SK-N-SH (cell line): ENCODE data around the gene PSMB8. TPM values are rescaled to one million over a fixed set of nuclear protein-coding genes. Genes with fewer than 3 reads are reported as not detected.

Source experiments
- CTCF ChIA-PET: fragments of 300-600, 350-600 bp; formaldehyde crosslinking; extraction: SDS; loops from one replicate; lab custom pipeline; 2021; lab: Yijun Ruan, JAX
- POLR2A ChIA-PET: fragments of 350-600 bp; sonication (Branson Sonifier 250); formaldehyde crosslinking; extraction: SDS; loops from one replicate; lab custom pipeline; 2020; ENCODE audit warnings: antibody characterized with exemption, inconsistent platforms; lab: Yijun Ruan, JAX
- DNase-seq: peaks from one replicate; pipeline ENCODE4 v3.0.0; 2012
- H2AFZ ChIP-seq: fragments of 200-600 bp; sonication (generic); 2 replicates; pipeline ENCODE4 v1.8.1; 2016; ENCODE audit warnings: antibody characterized with exemption, mild to moderate bottlenecking, low read depth
- H3F3A ChIP-seq: fragments of 200-600 bp; sonication (generic); replicated peaks from 2 replicates; pipeline ENCODE3; 2016; ENCODE audit warnings: antibody characterized with exemption, mild to moderate bottlenecking; ENCODE audit not compliant: insufficient read depth
- H3K27ac ChIP-seq, 2 experiments: fragments of 200-500 bp in 1 of 2; fragments of 200-600 bp in 1 of 2; sonication (Bioruptor generic) in 1 of 2; sonication (generic), shearing (Covaris generic) in 1 of 2; 2 replicates each; pipeline versions ENCODE4 v1.5.1 to v1.6.1; 2014 to 2016; ENCODE audit warnings: low read depth in 2 of 2, inconsistent platforms in 1 of 2, low read length in 1 of 2, mild to moderate bottlenecking in 1 of 2, mixed read lengths in 1 of 2
- H3K27me3 ChIP-seq: fragments of 200-600 bp; sonication (generic), shearing (Covaris generic); 2 replicates; pipeline ENCODE4 v1.6.1; 2016; ENCODE audit warnings: mixed run types; ENCODE audit not compliant: insufficient read depth
- H3K36me3 ChIP-seq, 2 experiments: fragments of 200-500 bp in 1 of 2; fragments of 200-600 bp in 1 of 2; sonication (Bioruptor generic) in 1 of 2; sonication (generic) in 1 of 2; replicated peaks in 1 of 2; 2 replicates each; pipeline versions ENCODE3 to v1.5.1; 2014 to 2016; ENCODE audit warnings: low read length in 1 of 2, mild to moderate bottlenecking in 1 of 2; ENCODE audit not compliant: insufficient read depth in 2 of 2, control insufficient read depth in 1 of 2
- H3K4me1 ChIP-seq, 2 experiments: fragments of 200-500 bp in 1 of 2; fragments of 200-600 bp in 1 of 2; sonication (Bioruptor generic) in 1 of 2; sonication (generic), shearing (Covaris generic) in 1 of 2; 2 replicates each; pipeline versions ENCODE4 v1.5.1 to v1.6.1; 2014 to 2016; ENCODE audit warnings: low read depth in 1 of 2, low read length in 1 of 2, mixed run types in 1 of 2; ENCODE audit not compliant: insufficient read depth in 2 of 2, control insufficient read depth in 1 of 2
- H3K4me2 ChIP-seq: fragments of 200-600 bp; sonication (generic), shearing (Covaris generic); 2 replicates; pipeline ENCODE4 v1.6.1; 2017; ENCODE audit warnings: mixed run types
- H3K4me3 ChIP-seq, 2 experiments: fragments of 200-500 bp in 1 of 2; fragments of 200-600 bp in 1 of 2; sonication (Bioruptor generic) in 1 of 2; sonication (generic), shearing (Covaris generic) in 1 of 2; 2 replicates each; pipeline versions ENCODE4 v1.5.1 to v1.8.1; 2014 to 2016; ENCODE audit warnings: low read depth in 2 of 2, inconsistent platforms in 1 of 2, low read length in 1 of 2, mild to moderate bottlenecking in 1 of 2, mixed read lengths in 1 of 2, moderate library complexity in 1 of 2
- H3K79me2 ChIP-seq: fragments of 200-600 bp; sonication (generic); 2 replicates; pipeline ENCODE4 v1.8.1; 2017; ENCODE audit warnings: mild to moderate bottlenecking; ENCODE audit not compliant: insufficient read depth
- H3K9ac ChIP-seq: fragments of 200-600 bp; sonication (generic); 2 replicates; pipeline ENCODE4 v1.6.1; 2017; ENCODE audit warnings: mixed run types
- H3K9me2 ChIP-seq: fragments of 200-600 bp; sonication (generic); 2 replicates; pipeline ENCODE4 v1.6.1; 2017; ENCODE audit warnings: mixed run types
- H3K9me3 ChIP-seq: fragments of 200-600 bp; sonication (generic); 2 replicates; pipeline ENCODE4 v1.6.1; 2017; ENCODE audit warnings: mixed run types, mild to moderate bottlenecking, moderate library complexity
- H4K20me1 ChIP-seq: fragments of 200-600 bp; sonication (generic); 2 replicates; pipeline ENCODE4 v1.6.1; 2017; ENCODE audit warnings: mild to moderate bottlenecking, mixed run types; ENCODE audit not compliant: insufficient read depth
- MXI1 ChIP-seq: IDR thresholded peaks from 2 replicates; pipeline ENCODE4 v1.6.1; 2012; ENCODE audit warnings: mild to moderate bottlenecking, low read depth, low read length, improper control_type of control experiment
- NFIC ChIP-seq: IDR thresholded peaks from 2 replicates; pipeline ENCODE4 v1.4.0; 2012; ENCODE audit warnings: borderline replicate concordance
- NRF1 ChIP-seq: IDR thresholded peaks from 2 replicates; pipeline ENCODE4 v1.6.1; 2012; ENCODE audit warnings: low read depth, mild to moderate bottlenecking, low read length
- POLR2AphosphoS5 ChIP-seq: IDR thresholded peaks from 2 replicates; pipeline ENCODE4 v1.6.1; 2012; ENCODE audit warnings: low read depth, low read length
- RAD21 ChIP-seq: IDR thresholded peaks from 2 replicates; pipeline ENCODE4 v1.6.1; 2012; ENCODE audit warnings: mild to moderate bottlenecking, low read length
- RCOR1 ChIP-seq: fragments of 150-350 bp; IDR thresholded peaks from 2 replicates; pipeline ENCODE4 v1.6.1; 2017; ENCODE audit warnings: antibody characterized with exemption, low read length
- RFX5 ChIP-seq: IDR thresholded peaks from 2 replicates; pipeline ENCODE4 v1.6.1; 2012; ENCODE audit warnings: mild to moderate bottlenecking, improper control_type of control experiment, low read length
- SIN3A ChIP-seq: IDR thresholded peaks from 2 replicates; pipeline ENCODE4 v1.6.1; 2012; ENCODE audit warnings: low read depth, mild to moderate bottlenecking, low read length, moderate library complexity, borderline replicate concordance
- SMC3 ChIP-seq: IDR thresholded peaks from 2 replicates; pipeline ENCODE4 v1.6.1; 2012; ENCODE audit warnings: low read depth, low read length, improper control_type of control experiment
- TAF1 ChIP-seq: IDR thresholded peaks from 2 replicates; pipeline ENCODE4 v1.6.1; 2012; ENCODE audit warnings: low read depth, mild to moderate bottlenecking, low read length, moderate library complexity, borderline replicate concordance
- YY1 ChIP-seq: IDR thresholded peaks from 2 replicates; pipeline ENCODE4 v1.4.0; 2012; ENCODE audit warnings: low read depth, mild to moderate bottlenecking
- whole genome bisulfite sequencing: methylation state at CpG from one replicate; pipeline ENCODE4 v1.1.6; 2017; ENCODE audit warnings: low lambda C conversion rate; 5-methylcytosine and 5-hydroxymethylcytosine counted together
- polyA plus RNA-seq, 3 experiments: library from polyadenylated mRNA; depleted of rRNA; stranded (reverse); fragments of >200 nt; gene quantifications; 2 replicates each; pipeline ENCODE4 v1.2.3, GENCODE V29; 2012
- TF ChIP-seq, protein P1 (sequence below): IDR thresholded peaks from 2 replicates; pipeline ENCODE4 v1.4.0; 2012; ENCODE audit warnings: low read depth
- TF ChIP-seq, protein P2 (sequence below): fragments of 200-600 bp; sonication (generic); IDR thresholded peaks from 2 replicates; pipeline ENCODE4 v1.6.1; 2017; ENCODE audit warnings: antibody characterized with exemption, mild to moderate bottlenecking, moderate library complexity
- TF ChIP-seq, protein P3 (sequence below): IDR thresholded peaks from 2 replicates; pipeline ENCODE4 v1.6.1; 2012; ENCODE audit warnings: mild to moderate bottlenecking, low read depth, low read length, moderate library complexity
- TF ChIP-seq, protein P4 (sequence below): IDR thresholded peaks from 2 replicates; pipeline ENCODE4 v1.4.0; 2012; ENCODE audit warnings: low read depth, borderline replicate concordance

The PSMB8 gene
- polyA plus RNA-seq, 1 of the 3 experiments (the other 2 are of a cell fraction): 52.8 TPM

DNA sequence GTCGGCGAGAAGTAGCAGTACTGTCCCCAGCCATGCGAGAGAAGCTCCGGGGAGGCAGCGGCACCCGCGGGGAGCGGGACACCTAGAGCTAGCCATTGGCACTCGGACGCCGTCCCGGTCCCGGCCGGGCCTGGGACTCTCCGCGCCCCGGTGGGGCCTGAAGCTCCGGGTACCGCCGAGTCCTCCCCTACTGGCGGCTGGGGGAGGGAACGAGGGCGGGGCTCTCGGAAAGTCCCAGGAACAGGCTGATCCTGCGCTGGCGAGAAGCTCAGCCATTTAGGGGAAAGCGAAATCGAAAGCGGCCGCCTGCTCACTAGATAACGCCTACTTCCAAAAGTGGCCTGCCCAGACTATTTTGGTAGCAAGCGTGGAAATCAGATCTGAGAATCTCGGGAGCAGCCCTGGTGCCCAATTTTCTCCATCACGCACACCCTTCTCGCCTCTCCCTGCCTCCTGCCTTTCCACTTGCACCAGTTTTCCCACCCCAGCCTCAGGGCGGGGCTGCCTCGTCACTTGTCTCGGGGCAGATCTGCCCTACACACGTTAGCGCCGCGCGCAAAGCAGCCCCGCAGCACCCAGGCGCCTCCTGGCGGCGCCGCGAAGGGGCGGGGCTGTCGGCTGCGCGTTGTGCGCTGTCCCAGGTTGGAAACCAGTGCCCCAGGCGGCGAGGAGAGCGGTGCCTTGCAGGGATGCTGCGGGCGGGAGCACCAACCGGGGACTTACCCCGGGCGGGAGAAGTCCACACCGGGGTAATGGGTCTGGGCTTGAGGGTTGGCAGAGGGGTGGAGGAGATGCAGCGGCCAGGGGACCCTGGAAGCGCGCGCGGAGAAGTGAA is 9.9 kb upstream of the PSMB8 start, which contains the start of the genes PSMB9 and TAP1:
TSS of gene PSMB9 (plus strand) at position 652 of the 835 bp plus-strand sequence. CDS start at position 690, 38 bp downstream.
TSS of gene TAP1 (minus strand) at position 164 of the 835 bp plus-strand sequence. CDS start at position 96, 68 bp downstream.
- TF ChIP-seq RAD21: peak; percentile 46
- TF ChIP-seq, protein P1, sequence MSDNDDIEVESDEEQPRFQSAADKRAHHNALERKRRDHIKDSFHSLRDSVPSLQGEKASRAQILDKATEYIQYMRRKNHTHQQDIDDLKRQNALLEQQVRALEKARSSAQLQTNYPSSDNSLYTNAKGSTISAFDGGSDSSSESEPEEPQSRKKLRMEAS: peak; percentile 40
- peak; percentile 9 for TF ChIP-seq POLR2AphosphoS5
- TF ChIP-seq, protein P2, sequence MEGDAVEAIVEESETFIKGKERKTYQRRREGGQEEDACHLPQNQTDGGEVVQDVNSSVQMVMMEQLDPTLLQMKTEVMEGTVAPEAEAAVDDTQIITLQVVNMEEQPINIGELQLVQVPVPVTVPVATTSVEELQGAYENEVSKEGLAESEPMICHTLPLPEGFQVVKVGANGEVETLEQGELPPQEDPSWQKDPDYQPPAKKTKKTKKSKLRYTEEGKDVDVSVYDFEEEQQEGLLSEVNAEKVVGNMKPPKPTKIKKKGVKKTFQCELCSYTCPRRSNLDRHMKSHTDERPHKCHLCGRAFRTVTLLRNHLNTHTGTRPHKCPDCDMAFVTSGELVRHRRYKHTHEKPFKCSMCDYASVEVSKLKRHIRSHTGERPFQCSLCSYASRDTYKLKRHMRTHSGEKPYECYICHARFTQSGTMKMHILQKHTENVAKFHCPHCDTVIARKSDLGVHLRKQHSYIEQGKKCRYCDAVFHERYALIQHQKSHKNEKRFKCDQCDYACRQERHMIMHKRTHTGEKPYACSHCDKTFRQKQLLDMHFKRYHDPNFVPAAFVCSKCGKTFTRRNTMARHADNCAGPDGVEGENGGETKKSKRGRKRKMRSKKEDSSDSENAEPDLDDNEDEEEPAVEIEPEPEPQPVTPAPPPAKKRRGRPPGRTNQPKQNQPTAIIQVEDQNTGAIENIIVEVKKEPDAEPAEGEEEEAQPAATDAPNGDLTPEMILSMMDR: peak; percentile 64
- TF ChIP-seq, protein P3, sequence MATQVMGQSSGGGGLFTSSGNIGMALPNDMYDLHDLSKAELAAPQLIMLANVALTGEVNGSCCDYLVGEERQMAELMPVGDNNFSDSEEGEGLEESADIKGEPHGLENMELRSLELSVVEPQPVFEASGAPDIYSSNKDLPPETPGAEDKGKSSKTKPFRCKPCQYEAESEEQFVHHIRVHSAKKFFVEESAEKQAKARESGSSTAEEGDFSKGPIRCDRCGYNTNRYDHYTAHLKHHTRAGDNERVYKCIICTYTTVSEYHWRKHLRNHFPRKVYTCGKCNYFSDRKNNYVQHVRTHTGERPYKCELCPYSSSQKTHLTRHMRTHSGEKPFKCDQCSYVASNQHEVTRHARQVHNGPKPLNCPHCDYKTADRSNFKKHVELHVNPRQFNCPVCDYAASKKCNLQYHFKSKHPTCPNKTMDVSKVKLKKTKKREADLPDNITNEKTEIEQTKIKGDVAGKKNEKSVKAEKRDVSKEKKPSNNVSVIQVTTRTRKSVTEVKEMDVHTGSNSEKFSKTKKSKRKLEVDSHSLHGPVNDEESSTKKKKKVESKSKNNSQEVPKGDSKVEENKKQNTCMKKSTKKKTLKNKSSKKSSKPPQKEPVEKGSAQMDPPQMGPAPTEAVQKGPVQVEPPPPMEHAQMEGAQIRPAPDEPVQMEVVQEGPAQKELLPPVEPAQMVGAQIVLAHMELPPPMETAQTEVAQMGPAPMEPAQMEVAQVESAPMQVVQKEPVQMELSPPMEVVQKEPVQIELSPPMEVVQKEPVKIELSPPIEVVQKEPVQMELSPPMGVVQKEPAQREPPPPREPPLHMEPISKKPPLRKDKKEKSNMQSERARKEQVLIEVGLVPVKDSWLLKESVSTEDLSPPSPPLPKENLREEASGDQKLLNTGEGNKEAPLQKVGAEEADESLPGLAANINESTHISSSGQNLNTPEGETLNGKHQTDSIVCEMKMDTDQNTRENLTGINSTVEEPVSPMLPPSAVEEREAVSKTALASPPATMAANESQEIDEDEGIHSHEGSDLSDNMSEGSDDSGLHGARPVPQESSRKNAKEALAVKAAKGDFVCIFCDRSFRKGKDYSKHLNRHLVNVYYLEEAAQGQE: peak; percentile 90
- TF ChIP-seq, protein P4, sequence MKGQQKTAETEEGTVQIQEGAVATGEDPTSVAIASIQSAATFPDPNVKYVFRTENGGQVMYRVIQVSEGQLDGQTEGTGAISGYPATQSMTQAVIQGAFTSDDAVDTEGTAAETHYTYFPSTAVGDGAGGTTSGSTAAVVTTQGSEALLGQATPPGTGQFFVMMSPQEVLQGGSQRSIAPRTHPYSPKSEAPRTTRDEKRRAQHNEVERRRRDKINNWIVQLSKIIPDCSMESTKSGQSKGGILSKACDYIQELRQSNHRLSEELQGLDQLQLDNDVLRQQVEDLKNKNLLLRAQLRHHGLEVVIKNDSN: no peak
- peak; percentile 48; the same call in 1 of the 2 replicates for TF ChIP-seq MXI1
- no peak for TF ChIP-seq NFIC
- TF ChIP-seq NRF1: peak; percentile 17; the same call in 1 of the 2 replicates
- TF ChIP-seq SIN3A: peak; percentile 62; the same call in 1 of the 2 replicates
- TF ChIP-seq RCOR1: no peak
- peak; percentile 44 for TF ChIP-seq TAF1
- TF ChIP-seq YY1: peak; percentile 55; the same call in 1 of the 2 replicates
- TF ChIP-seq RFX5: peak; percentile 99
- TF ChIP-seq SMC3: peak; percentile 60
- TF ChIP-seq, all 33 proteins: peak for 12
- ChIA-PET CTCF (interaction anchor here (0.8 to 8.3 kb wide), 11 partner anchors 10 to 395 kb away, joined by 3 to 137 read pairs (median 7); partner anchors contain the start of genes HLA-DMA, PSMB8 and TAP2), POLR2A (interaction anchor here (0.9 to 1.5 kb wide), 2 partner anchors 10 to 118 kb away, joined by 3 to 4 read pairs; no protein-coding TSS in a partner anchor)
- Histone ChIP-seq H3K36me3 (peaks cover 3 to 7% of the 10 kb centered on the region in 2 experiments), H3K9me2 (no peaks in the 10 kb centered on the region), H2AFZ (peak within 1 kb of the TSS; percentile 93), H3K27ac (peak within 1 kb of the TSS; percentile 83 to 90), H3K4me3 (peak within 1 kb of the TSS; percentile 88 to 89), H3K4me2 (peak within 1 kb of the TSS; percentile 99), H3K79me2 (peaks cover 4% of the 10 kb centered on the region; the same call in 1 of the 2 replicates), H3K27me3 (no peaks in the 10 kb centered on the region), H3K9me3 (no peaks in the 10 kb centered on the region), H3K9ac (peak within 1 kb of the TSS; percentile 71), H3K4me1 (peaks cover 0 to 14% of the 10 kb centered on the region in 2 experiments; a peak in 1 of 4 replicates), H3F3A (peaks cover 8% of the 10 kb centered on the region), H4K20me1 (no peaks in the 10 kb centered on the region)
- peak; percentile 87 for DNase-seq
- WGBS: 1% methylated on average over 38 of the region's 68 CpGs
